ENCODE results near the gene DRD2.

DRD2 gene

GRCh38 chr11:113481226-113481625 is 6.0 kb upstream of the DRD2 start:
- no peak for FAIRE-seq
- no peak for TF ChIP-seq POLR2A (IDR thresholded peaks at IDR 0.05; ENCODE audit: low read depth, low read length)
- TF ChIP-seq TAF1 (IDR thresholded peaks at IDR 0.05; ENCODE audit: borderline replicate concordance, low read depth, low read length): no peak
- no peak for TF ChIP-seq POLR2AphosphoS5 (IDR thresholded peaks at IDR 0.05; ENCODE audit: low read depth, low read length)
- no peak for DNase-seq (ENCODE audit: insufficient read length)

DNA sequence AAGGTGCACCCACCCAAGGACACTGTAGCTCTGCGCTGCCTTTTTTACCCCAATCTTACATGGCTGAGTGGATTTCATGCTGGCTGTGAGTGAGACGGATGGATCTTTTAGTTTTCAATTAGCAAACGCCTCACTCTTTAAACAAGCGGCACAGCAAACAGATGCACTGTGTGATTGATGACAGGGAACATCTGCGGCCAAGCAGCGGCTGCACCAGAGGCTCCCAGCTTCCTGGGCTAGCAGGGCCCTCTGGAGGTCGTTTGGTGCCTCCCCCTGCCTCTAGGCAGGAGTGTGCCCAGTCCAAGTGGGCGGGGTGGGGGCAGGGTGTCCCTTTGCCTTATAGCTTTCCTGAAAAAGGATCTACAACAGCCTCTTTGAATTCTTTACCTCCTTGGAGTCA is 2.1 kb upstream of the DRD2 start:
- DNase-seq (ENCODE audit: insufficient read length) (no peak), FAIRE-seq (no peak)
- TF ChIP-seq POLR2A (IDR thresholded peaks at IDR 0.05; ENCODE audit: low read depth, low read length) (no peak), TAF1 (IDR thresholded peaks at IDR 0.05; ENCODE audit: borderline replicate concordance, low read depth, low read length) (no peak), POLR2AphosphoS5 (IDR thresholded peaks at IDR 0.05; ENCODE audit: low read depth, low read length) (no peak)

GRCh38 chr11:113476553-113476952 is 1.4 kb upstream of the DRD2 start:
- TF ChIP-seq TAF1 (IDR thresholded peaks at IDR 0.05; ENCODE audit: borderline replicate concordance, low read depth, low read length): no peak
- no peak for TF ChIP-seq POLR2A (IDR thresholded peaks at IDR 0.05; ENCODE audit: low read depth, low read length)
- no peak for TF ChIP-seq POLR2AphosphoS5 (IDR thresholded peaks at IDR 0.05; ENCODE audit: low read depth, low read length)
- DNase-seq (ENCODE audit: insufficient read length) (no peak), FAIRE-seq (no peak)

GRCh38 chr11:113474362-113475159 is 637 bp downstream of the DRD2 start:
- FAIRE-seq: no peak
- TF ChIP-seq POLR2A (IDR thresholded peaks at IDR 0.05; ENCODE audit: low read depth, low read length) (no peak), POLR2AphosphoS5 (IDR thresholded peaks at IDR 0.05; ENCODE audit: low read depth, low read length) (no peak), TAF1 (IDR thresholded peaks at IDR 0.05; ENCODE audit: borderline replicate concordance, low read depth, low read length) (no peak)
- DNase-seq (ENCODE audit: insufficient read length): peak; percentile 35

DNA sequence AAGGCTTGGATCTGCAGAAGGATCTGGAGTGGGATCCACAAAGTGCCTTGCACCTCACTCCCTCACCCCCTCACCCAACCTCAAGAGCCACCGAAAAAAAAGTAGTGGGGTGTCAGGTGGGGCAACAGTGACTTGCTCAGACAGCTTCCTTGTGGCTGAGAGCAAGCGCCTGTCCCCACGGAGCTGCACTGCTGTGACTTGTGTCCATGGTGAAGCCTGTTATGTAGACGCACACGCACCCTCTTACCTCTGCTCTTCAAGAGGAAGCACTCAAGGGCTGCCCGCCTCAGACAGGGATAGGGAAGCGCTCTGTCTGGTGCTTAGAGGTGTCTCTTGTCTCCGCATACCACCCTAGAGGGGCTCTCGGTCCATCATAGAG is 1.2 kb downstream of the DRD2 start:
- TF ChIP-seq POLR2AphosphoS5 (IDR thresholded peaks at IDR 0.05; ENCODE audit: low read depth, low read length) (no peak), POLR2A (IDR thresholded peaks at IDR 0.05; ENCODE audit: low read depth, low read length) (no peak), TAF1 (IDR thresholded peaks at IDR 0.05; ENCODE audit: borderline replicate concordance, low read depth, low read length) (no peak)
- no peak for DNase-seq (ENCODE audit: insufficient read length)
- FAIRE-seq: no peak

DNA sequence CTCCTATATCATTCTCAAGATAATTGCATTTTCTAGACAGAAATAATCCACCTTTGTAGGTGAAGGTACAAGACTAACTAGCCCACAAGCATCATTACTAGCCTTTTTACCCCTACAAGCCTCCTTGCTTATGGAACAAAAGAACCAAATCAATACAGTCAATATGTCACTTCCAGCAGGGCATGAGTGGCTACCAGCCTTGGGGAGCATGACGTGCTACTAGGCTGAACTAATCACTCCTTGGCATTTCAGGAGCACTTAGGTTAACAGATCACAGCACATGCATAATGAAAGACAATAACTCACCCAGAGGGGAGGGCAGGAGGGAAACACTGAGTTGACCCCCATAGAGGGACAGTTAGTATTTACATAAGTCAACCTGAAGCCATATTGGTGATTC is 2.7 kb downstream of the DRD2 start:
- DNase-seq (ENCODE audit: insufficient read length) (no peak), FAIRE-seq (no peak)
- TF ChIP-seq POLR2A (IDR thresholded peaks at IDR 0.05; ENCODE audit: low read depth, low read length) (no peak), POLR2AphosphoS5 (IDR thresholded peaks at IDR 0.05; ENCODE audit: low read depth, low read length) (no peak), TAF1 (IDR thresholded peaks at IDR 0.05; ENCODE audit: borderline replicate concordance, low read depth, low read length) (no peak)

DNA sequence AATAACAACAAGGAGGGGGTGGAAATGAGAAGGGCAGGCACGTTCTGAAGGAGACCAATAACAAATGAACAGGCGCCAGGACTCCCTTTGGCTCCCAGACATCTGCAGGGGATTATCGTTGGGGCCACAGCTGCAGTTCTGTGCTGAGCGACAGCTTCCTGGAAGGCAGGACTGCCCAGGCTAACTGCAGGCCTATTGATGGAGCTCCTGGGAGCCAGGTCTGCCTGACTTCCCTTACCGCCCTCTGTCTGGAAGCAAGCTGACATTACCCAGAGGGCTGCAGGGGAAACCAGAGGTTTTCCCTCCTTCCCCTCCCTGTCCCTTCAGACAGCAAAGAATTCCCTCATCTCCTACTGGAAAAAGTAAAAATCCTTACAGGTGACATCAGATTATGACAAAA is 5.0 kb downstream of the DRD2 start:
- FAIRE-seq: no peak
- TF ChIP-seq POLR2A (IDR thresholded peaks at IDR 0.05; ENCODE audit: low read depth, low read length): no peak
- no peak for DNase-seq (ENCODE audit: insufficient read length)

DNA sequence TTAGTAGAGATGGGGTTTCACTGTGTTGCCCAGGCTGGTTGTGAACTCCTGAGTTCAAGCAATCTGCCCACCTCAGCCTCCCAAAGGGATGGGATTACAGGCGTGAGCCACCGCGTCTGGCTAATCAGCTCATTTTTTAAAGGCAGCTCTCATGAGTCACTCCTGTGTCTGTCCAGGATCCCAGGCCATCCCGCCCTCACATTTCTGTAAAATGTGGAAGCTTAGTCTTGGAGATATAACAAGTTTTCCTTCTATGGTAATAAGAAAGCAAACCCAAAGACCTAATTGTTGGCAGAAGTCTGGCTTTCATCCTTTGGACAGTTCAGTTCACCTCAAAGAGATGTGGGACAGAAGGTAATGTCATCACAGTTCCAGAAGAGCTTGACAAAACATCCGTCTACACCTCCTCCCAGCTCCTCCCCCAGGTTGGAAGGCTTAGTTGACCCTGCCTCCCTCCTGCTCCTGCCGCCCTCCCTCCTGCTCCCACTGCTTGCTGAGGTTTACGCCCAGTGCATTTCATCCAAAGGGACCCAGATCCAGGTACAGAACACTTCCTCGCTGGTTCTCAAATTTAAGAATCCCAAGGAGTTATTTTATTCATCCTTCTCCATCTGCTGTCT is 6.4 kb downstream of the DRD2 start:
- FAIRE-seq: no peak
- DNase-seq (ENCODE audit: insufficient read length): no peak
- TF ChIP-seq POLR2A (IDR thresholded peaks at IDR 0.05; ENCODE audit: low read depth, low read length): no peak
- no peak for TF ChIP-seq POLR2AphosphoS5 (IDR thresholded peaks at IDR 0.05; ENCODE audit: low read depth, low read length)
- TF ChIP-seq TAF1 (IDR thresholded peaks at IDR 0.05; ENCODE audit: borderline replicate concordance, low read depth, low read length): no peak

DNA sequence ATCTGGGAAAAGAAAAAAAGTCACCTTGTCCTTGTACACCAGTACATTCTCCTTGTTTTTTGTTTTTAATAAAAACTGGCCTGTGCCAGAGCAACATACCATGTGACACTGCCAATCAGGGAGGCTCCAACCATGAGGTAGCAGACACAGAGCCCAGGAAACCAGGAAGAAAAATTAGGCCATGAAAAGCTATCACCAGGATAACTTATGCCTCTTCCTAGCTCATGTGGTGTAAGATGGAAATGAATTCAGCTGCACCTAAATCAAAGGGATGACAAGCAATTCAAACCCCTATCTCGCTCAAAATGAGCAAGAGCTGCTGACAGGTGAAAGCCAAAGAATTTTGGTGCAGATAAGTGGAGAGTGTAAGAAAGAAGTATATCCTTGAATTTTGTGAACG is 7.7 kb downstream of the DRD2 start:
- FAIRE-seq: no peak
- TF ChIP-seq POLR2AphosphoS5 (IDR thresholded peaks at IDR 0.05; ENCODE audit: low read depth, low read length): no peak
- no peak for TF ChIP-seq TAF1 (IDR thresholded peaks at IDR 0.05; ENCODE audit: borderline replicate concordance, low read depth, low read length)
- no peak for TF ChIP-seq POLR2A (IDR thresholded peaks at IDR 0.05; ENCODE audit: low read depth, low read length)
- no peak for DNase-seq (ENCODE audit: insufficient read length)

DNA sequence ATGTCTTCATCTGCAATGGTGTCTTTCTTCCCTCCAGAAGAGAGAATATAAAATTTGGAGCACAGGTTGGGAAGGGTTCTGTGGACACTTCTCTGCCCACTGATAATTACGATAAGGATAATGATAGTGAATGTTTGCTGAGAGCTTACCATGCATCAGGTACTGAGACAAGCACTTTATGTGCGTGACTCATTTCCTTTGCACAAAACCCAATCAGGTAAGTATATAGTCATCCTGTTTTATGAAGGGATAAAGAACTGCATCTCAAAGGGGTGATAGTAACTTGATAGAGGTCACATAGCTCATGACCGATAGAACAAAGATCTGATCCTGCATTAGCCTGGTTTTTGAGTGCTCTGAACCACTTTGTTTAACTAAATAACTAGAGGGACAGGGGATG is 9.4 kb downstream of the DRD2 start:
- FAIRE-seq (peak; percentile 74), DNase-seq (ENCODE audit: insufficient read length) (no peak)
- TF ChIP-seq TAF1 (IDR thresholded peaks at IDR 0.05; ENCODE audit: borderline replicate concordance, low read depth, low read length): no peak
- no peak for TF ChIP-seq POLR2A (IDR thresholded peaks at IDR 0.05; ENCODE audit: low read depth, low read length)
- TF ChIP-seq POLR2AphosphoS5 (IDR thresholded peaks at IDR 0.05; ENCODE audit: low read depth, low read length): no peak

DNA sequence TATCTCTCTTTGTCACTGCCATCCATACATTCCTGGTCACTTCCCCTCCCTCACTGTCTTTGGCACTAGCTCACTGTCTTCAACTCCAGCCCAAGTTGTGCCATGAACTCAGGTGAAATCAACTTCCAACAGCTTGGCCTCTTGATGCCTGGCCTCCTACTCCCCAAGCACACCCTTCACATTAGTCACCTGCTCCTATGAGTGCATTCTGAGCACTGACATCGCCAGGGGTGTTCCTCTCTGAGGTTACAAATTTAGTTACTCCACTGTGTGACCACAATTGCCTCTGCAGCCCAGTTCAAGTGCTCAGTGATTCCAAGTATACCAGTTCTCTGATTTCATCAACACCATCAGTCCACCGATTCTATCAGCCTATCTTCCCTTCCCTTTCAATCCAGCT is 10.8 kb downstream of the DRD2 start:
- DNase-seq (ENCODE audit: insufficient read length): no peak
- no peak for FAIRE-seq
- TF ChIP-seq POLR2AphosphoS5 (IDR thresholded peaks at IDR 0.05; ENCODE audit: low read depth, low read length): no peak
- no peak for TF ChIP-seq POLR2A (IDR thresholded peaks at IDR 0.05; ENCODE audit: low read depth, low read length)
- TF ChIP-seq TAF1 (IDR thresholded peaks at IDR 0.05; ENCODE audit: borderline replicate concordance, low read depth, low read length): no peak

DNA sequence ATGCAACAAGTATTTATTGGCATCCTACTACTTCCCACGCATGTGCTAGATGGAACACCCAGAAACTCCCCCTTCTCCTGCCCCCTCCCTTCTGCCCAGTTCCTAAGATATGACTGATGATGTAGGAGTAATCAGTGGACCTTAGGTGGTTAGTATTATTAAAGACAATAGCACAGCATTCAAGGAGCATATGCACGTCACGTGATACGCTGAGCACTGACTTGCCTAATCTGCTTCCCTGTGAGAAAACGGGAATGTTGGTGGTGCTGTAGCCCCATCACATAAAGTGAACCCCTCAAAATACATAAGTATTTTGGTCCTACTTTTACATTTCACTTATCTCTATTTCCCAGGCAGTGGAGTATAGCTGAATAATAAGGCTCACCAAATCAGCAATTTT is 12.4 kb downstream of the DRD2 start:
- TF ChIP-seq TAF1 (IDR thresholded peaks at IDR 0.05; ENCODE audit: borderline replicate concordance, low read depth, low read length): no peak
- TF ChIP-seq POLR2AphosphoS5 (IDR thresholded peaks at IDR 0.05; ENCODE audit: low read depth, low read length): no peak
- TF ChIP-seq POLR2A (IDR thresholded peaks at IDR 0.05; ENCODE audit: low read depth, low read length): no peak
- no peak for FAIRE-seq
- no peak for DNase-seq (ENCODE audit: insufficient read length)

Data from GM12892 (cell line).